GM18867 (cell line): ENCODE data around the gene KCNIP4.

ENCODE experiments used
- ATAC-seq: cut with Tn5 transposase; IDR thresholded peaks from one replicate; pipeline ENCODE4 v1.9.1; 2021; ENCODE audit warnings: mild to moderate bottlenecking, moderate library complexity; ENCODE audit not compliant: unreplicated experiment

The KCNIP4 gene

GRCh38 chr4:21002286-21002685 is 946.3 kb downstream of the KCNIP4 start:
- ATAC-seq = no peak

- ATAC-seq = no peak
These were observed 947.1 kb downstream of the KCNIP4 start for GRCh38 chr4:21001490-21001889.

DNA sequence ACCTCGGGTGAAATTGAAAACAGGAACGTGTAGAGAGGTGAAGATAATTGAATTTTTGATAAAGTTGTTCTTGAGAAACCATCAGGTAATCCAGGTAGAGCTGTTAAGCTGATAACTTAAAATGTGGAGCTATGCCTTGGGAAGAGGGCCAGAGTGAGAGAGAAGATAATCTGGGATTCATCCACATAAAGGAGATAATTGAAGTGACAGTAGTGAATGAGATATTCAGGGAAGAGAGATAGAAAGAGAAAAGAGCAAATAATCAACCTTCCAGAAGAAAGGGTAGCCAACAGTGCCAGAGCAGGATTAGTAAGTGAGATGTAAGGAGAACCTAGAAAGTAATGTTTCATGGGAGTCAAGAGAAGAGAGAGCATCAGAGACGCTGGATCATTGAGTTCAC is 950.7 kb downstream of the KCNIP4 start:
- ATAC-seq = no peak

GRCh38 chr4:20995610-20996009 is 953.0 kb downstream of the KCNIP4 start:
- ATAC-seq = no peak

GRCh38 chr4:20995015-20995414 is 953.6 kb downstream of the KCNIP4 start:
- ATAC-seq = no peak

- no peak for ATAC-seq
These were observed 956.6 kb downstream of the KCNIP4 start for GRCh38 chr4:20992002-20992401.

DNA sequence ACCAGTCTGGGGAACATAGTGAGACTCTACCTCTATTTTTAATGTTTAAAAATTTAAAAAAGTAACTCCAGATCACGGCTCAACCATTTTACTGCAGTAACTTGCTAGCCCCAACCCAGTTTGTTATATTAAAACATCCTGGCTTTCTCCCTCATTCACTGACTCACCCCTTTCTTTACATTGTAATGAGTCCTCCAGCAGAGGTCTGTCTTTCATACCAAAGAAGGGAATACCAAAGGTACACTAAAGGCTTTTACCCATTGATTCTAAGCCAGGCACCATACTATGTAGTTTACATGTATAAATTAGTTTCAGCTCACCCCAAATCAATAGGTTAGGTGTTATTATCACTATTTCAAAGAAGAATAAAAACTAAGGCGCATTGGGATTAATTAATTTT is 961.4 kb downstream of the KCNIP4 start:
- no peak for ATAC-seq

DNA sequence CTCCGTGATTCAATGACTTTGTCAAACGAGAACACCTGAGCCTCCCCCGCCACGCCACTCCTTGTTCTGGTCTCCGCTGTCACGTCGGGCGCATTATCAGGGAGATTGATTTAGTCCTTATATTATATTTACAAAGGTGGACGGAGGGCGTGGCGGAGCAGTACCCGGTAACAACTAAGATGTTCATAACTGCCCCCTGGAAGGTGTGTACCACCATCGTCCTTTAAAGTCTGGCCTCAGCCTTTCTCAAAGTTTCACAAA is 964.1 kb downstream of the KCNIP4 start:
- ATAC-seq = no peak

DNA sequence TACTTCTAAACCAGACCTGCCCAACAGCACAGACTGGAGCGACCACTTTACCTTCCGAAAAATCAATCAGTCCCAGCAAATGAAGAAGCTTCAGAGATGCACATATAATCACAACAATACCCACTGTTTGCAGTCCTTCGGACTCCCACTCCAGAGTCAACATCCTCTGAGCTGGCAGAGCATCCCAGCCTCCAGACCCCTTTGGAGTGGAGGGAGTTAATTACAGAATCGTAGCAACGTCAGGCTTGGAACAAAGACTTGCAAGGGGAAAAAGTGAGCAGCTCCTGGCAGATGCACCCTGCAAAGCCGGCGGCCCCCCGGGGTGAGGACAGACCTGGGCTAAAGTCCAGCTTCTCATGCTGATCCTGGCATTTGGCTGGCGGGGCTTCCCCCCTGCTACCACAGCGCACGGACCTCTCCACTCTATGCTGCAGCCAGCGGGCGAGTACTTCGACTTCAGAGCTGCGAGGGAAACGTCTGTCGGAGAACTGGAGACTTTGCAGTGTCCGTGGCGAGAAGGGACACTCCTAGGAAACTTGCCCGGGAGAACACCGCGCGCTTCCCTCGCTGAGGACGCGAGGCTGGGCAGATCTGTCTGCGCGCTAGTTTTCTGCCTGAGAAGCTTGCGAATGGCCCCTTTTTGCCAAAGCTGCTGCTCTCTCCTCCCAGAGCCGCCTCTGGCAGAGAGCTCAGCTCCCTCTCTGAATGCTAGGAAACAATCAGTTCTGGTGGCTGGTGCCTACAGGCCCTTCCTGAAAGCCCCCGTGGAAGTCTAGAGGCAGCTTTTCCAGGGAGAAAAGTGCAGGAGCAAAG is 964.6 kb downstream of the KCNIP4 start:
- ATAC-seq = no peak

- ATAC-seq = no peak
These were observed 966.0 kb downstream of the KCNIP4 start for GRCh38 chr4:20982544-20982943.

- no peak for ATAC-seq
These were observed 988.3 kb downstream of the KCNIP4 start for GRCh38 chr4:20960291-20960690.

GRCh38 chr4:20954541-20954940 is 994.0 kb downstream of the KCNIP4 start:
- no peak for ATAC-seq

GRCh38 chr4:20944961-20945360 is 1003.6 kb downstream of the KCNIP4 start:
- no peak for ATAC-seq

GRCh38 chr4:20944451-20944850 is 1004.1 kb downstream of the KCNIP4 start:
- ATAC-seq = no peak

DNA sequence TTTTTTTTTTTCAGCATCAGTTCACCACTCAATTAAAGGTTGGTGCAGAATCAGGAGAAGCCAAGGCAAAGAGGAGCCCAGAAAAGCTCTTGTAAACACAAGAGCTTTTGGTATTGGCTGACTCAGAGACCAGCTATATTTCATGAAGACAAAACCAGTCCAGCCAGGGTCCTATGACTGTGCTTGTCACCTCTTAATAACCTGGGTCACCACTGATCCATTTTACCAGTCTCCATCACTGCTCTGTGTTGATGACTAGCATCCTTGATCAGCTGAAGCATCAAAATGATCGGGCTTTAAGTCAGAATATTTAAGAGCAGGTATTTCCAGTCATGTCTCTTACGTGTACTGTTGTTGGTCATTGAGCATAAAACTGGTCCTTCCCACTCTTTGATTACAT is 1010.4 kb downstream of the KCNIP4 start:
- ATAC-seq = no peak

GRCh38 chr4:20926529-20926928 is 1022.0 kb downstream of the KCNIP4 start:
- no peak for ATAC-seq

GRCh38 chr4:20925176-20925575 is 1023.4 kb downstream of the KCNIP4 start:
- no peak for ATAC-seq

GRCh38 chr4:20922962-20923361 is 1025.6 kb downstream of the KCNIP4 start:
- ATAC-seq = no peak

DNA sequence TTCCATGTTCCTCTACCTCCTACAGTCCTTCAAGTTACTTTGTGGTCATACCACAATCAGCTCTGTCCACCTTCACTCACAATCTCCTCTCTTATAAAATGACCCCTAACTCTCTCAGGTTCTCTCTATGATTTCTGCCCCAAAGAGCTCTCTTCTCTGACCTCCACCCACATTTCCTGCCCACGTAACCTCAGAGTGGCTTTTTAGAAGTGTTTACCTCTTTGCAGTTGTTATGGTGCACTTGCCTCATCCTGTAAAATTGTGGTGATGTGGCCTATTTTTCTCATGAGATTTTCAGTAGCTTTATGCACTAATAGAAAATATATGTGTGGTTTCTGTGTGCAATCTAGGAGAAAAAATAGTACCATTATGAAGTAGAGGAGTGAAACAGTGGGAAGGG is 1032.5 kb downstream of the KCNIP4 start:
- ATAC-seq = no peak

DNA sequence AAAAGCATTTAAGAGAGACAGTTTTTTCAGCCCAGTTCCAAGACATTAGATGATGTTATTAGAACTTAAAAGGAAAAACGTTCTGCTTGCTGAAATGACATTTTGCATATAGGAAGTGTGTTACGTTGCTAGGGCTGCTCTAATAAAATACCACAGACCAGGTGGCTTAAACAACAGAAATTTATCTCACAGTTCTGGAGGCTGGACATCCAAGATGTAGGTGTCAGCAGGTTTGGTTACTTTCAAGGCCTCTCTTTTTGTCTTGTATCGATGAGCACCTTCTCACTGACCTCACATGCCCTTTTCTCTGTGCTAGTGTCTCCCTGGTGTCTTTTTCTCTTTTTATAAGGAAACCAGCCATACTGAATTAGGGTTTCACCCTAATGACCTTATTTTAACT is 1043.6 kb downstream of the KCNIP4 start:
- no peak for ATAC-seq

DNA sequence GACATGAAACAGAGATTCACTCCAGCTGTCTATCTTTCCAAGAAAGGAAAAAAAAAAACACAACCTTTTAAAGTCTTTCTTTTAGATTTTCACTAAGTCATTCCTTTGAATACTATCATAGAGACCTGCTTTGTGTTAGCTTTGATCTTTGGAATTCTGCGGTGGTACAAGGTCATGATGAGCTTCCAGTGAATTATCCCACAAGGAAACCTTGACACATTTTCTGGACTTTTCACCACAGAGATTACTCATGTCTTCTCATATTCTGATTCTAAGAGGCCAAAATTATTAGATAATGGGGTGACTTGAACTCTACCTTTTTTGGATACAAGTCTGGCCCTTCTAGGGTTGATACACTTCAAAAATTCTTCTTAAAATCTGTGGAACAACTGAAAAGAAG is 1046.7 kb downstream of the KCNIP4 start:
- ATAC-seq = no peak

GRCh38 chr4:20899591-20899990 is 1049.0 kb downstream of the KCNIP4 start:
- no peak for ATAC-seq

GRCh38 chr4:20895988-20896387 is 1052.6 kb downstream of the KCNIP4 start:
- ATAC-seq = no peak
